ENCODE measurements around the gene NTNG2.
"Not testable (repeated sequence)": the region's sequence is repeated elsewhere in the genome, so short reads cannot be mapped to it uniquely, and the experiment has no call there.

NTNG2 gene

DNA sequence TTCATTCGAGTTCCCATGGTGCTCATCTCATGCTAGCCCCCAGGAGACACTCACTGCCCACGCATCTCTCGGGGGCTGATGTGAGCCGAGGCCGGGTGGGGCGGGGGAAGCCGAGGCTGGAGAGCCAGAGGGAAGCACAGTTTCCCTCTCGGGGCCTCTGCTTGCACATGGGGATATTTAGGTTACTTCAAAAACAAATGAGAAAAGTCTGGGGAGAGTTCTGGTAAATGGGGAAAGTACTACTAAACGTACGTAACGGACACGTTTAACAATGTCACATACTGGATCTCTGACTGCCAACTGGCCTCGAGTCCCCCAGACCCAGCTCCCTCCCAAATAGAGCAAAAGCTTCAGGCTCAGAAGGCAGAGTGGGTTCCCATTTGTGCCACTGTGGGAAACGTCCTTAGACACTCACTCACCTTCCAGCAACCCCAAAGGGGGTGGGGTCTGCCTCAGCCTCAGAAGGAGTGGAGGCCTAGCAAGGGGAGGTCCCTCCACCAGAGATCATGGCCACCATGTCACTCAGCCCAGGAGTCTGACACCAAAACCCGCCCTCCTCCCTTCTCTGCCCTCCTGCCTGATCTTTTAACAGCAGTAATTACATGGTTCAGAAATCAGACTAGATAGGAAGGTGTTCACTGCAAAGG, 33.8 kb upstream of the NTNG2 start:
- Histone ChIP-seq H3K9ac (ENCODE audit: low read depth in 1 of 2, low read length in 2 of 2) (no peak overlapping the region), H3K27me3 (ENCODE audit: control insufficient read depth in 1 of 2, insufficient read depth in 2 of 2, low read length in 2 of 2) (peaks cover 38 to 39% of the 10 kb centered on the region in 2 donors)

DNA sequence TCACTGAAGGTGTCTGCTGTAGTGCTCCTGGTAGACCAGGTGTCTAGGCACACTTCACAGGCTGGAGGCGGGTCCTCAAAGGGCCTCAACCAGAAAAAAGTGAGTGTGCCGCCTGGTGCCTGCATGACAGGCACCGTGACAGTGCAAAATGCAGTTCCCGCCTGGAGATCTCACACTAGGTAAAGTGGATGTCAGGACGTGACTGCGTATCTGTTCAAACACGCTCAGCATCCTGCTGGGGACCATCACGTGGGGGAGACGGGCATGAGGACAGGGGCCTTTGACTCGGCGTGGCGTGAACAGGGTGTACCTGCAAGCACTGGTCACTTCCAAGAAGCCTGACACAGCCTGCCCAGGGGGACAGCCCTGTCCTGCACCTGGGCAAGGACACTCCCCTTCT, 32.3 kb upstream of the NTNG2 start:
- Histone ChIP-seq H3K9me3 (ENCODE audit: control insufficient read depth in 1 of 2, low read length in 2 of 2) (no peaks in the 10 kb centered on the region), H3K9ac (ENCODE audit: low read depth in 1 of 2, low read length in 2 of 2) (no peak overlapping the region), H3K36me3 (ENCODE audit: control insufficient read depth in 1 of 2, insufficient read depth in 2 of 2, low read length in 2 of 2) (no peaks in the 10 kb centered on the region), H3K27ac (ENCODE audit: low read depth, low read length) (no peak overlapping the region), H3K4me3 (ENCODE audit: low read depth in 1 of 2, low read length in 2 of 2) (no peak overlapping the region), H3K27me3 (ENCODE audit: control insufficient read depth in 1 of 2, insufficient read depth in 2 of 2, low read length in 2 of 2) (peaks cover 32 to 39% of the 10 kb centered on the region in 2 donors), H3K4me1 (ENCODE audit: control insufficient read depth in 1 of 2, insufficient read depth in 2 of 2, low read length in 2 of 2) (no peaks in the 10 kb centered on the region)

More for the DNA sequence above, 33.8 kb upstream of the NTNG2 start:
- Histone ChIP-seq H3K4me1 (ENCODE audit: control insufficient read depth in 1 of 2, insufficient read depth in 2 of 2, low read length in 2 of 2) (no peaks in the 10 kb centered on the region), H3K36me3 (ENCODE audit: control insufficient read depth in 1 of 2, insufficient read depth in 2 of 2, low read length in 2 of 2) (no peaks in the 10 kb centered on the region), H3K4me3 (ENCODE audit: low read depth in 1 of 2, low read length in 2 of 2) (no peak overlapping the region), H3K9me3 (ENCODE audit: control insufficient read depth in 1 of 2, low read length in 2 of 2) (no peaks in the 10 kb centered on the region), H3K27ac (ENCODE audit: low read depth, low read length) (no peak overlapping the region)

DNA sequence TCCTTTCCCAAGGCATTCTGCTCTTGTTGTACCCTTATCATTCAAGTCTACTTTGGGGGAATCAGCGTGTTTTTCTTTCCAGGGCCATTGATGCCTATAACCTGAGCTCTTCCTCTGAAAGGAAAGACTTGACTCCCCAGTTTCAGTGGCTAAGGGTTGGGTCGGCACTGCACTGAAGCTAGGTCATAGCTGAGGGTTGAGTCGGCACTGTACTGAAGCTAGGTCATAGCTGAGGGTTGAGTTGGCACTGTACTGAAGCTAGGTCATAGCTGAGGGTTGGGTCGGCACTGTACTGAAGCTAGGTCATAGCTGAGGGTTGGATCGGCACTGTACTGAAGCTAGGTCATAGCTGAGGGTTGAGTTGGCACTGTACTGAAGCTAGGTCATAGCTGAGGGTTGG, 27.8 kb upstream of the NTNG2 start:
- H3K9ac ChIP-seq (ENCODE audit: low read depth in 1 of 2, low read length in 2 of 2); H3K4me3 ChIP-seq (ENCODE audit: low read depth in 1 of 2, low read length in 2 of 2); H3K36me3 ChIP-seq (ENCODE audit: control insufficient read depth in 1 of 2, insufficient read depth in 2 of 2, low read length in 2 of 2); H3K27ac ChIP-seq (ENCODE audit: low read depth, low read length); H3K9me3 ChIP-seq (ENCODE audit: control insufficient read depth in 1 of 2, low read length in 2 of 2); H3K4me1 ChIP-seq (ENCODE audit: control insufficient read depth in 1 of 2, insufficient read depth in 2 of 2, low read length in 2 of 2): not testable (repeated sequence)
- H3K27me3 ChIP-seq (ENCODE audit: control insufficient read depth in 1 of 2, insufficient read depth in 2 of 2, low read length in 2 of 2): peaks cover 18 to 23% of the 10 kb centered on the region in 2 donors

DNA sequence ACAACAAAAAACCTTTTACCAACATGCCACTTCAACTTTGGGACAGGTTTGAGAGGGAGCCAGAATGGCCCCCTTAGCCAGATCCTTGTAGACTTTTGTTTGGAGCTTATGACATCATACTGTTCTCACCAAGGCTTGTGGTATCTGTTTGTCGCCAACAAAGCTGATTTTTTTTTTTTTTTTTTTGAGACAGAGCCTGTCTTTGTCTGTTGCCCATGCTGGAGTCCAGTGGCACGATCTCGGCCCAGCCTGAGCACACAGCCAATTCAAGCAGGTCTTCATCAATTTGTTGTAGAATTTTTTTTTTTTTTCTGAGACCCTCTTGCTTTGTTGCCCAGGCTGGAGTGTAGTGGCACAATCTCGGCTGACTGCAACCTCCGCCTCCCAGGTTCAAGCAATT, 26.4 kb upstream of the NTNG2 start:
- H3K4me1 ChIP-seq (ENCODE audit: control insufficient read depth in 1 of 2, insufficient read depth in 2 of 2, low read length in 2 of 2): no peaks in the 10 kb centered on the region
- H3K9ac ChIP-seq (ENCODE audit: low read depth in 1 of 2, low read length in 2 of 2): no peak overlapping the region
- no peaks in the 10 kb centered on the region for H3K9me3 ChIP-seq (ENCODE audit: control insufficient read depth in 1 of 2, low read length in 2 of 2)
- H3K27ac ChIP-seq (ENCODE audit: low read depth, low read length): no peak overlapping the region
- H3K27me3 ChIP-seq (ENCODE audit: control insufficient read depth in 1 of 2, insufficient read depth in 2 of 2, low read length in 2 of 2): peaks cover 23% of the 10 kb centered on the region in 2 donors
- no peak overlapping the region for H3K4me3 ChIP-seq (ENCODE audit: low read depth in 1 of 2, low read length in 2 of 2)
- no peaks in the 10 kb centered on the region for H3K36me3 ChIP-seq (ENCODE audit: control insufficient read depth in 1 of 2, insufficient read depth in 2 of 2, low read length in 2 of 2)

DNA sequence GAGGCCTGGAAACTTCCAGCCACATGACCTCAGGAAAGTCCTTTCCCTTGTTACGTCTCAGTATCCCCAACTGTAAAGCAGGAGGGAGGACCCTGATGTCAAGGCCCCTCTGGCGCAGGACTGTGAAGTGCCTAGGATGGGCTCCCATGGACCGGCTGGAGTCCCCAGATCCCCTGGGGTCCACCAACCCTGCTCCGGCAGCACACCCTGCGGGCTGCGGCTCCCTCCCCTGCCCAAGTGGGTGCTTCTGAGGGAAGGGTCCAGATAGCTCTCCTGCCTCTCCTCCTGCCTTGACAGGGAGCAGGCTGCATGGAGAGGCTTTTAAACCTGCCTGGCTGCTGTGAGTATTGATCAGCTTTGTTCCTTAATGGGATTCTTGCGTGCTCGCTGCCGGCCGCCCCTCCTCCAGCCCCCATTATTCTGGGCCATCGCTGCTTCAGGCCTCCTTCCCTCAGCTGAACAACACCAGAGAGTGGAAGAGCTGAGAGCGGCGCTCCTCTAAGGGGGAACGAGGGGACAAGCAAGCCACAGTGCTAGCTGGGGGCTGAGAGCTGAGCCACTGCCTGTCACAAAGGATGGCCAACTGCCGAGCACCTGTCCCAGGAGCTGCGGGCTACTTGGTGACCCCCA, 25.6 kb upstream of the NTNG2 start:
- Histone ChIP-seq H3K27me3 (ENCODE audit: control insufficient read depth in 1 of 2, insufficient read depth in 2 of 2, low read length in 2 of 2) (peaks cover 22 to 23% of the 10 kb centered on the region in 2 donors), H3K4me1 (ENCODE audit: control insufficient read depth in 1 of 2, insufficient read depth in 2 of 2, low read length in 2 of 2) (no peaks in the 10 kb centered on the region), H3K4me3 (ENCODE audit: low read depth in 1 of 2, low read length in 2 of 2) (no peak overlapping the region), H3K27ac (ENCODE audit: low read depth, low read length) (no peak overlapping the region), H3K9me3 (ENCODE audit: control insufficient read depth in 1 of 2, low read length in 2 of 2) (no peaks in the 10 kb centered on the region), H3K9ac (ENCODE audit: low read depth in 1 of 2, low read length in 2 of 2) (no peak overlapping the region), H3K36me3 (ENCODE audit: control insufficient read depth in 1 of 2, insufficient read depth in 2 of 2, low read length in 2 of 2) (no peaks in the 10 kb centered on the region)

DNA sequence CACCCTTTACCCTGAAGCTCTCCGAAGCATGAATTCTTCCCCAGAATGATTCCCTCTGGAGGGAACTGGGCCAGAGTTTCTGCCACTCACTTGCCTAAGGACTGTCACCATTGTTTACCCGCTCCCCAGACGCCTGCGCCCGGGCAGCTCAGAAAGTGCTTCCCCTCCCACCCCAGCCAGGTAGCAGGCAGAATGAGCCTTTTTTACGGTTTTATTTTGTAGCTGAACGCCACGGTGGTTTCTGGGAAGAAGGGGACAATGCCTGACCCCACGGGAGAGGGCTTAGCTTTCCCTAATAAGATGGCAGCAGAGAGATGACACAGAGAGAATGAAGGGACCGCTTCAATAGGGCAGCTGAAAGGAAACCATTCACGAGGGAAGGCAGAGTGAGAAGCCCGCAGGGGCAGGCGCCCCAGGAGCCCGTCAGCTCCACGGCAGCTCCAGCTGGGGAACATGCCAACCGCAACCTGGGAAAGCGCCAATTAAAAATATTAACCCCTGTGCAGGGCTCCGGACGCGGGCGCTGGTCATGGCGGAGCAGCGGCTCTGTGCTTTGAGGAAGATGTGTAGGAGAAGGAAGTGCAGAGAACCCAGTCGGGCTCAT, 20.4 kb upstream of the NTNG2 start:
- Histone ChIP-seq H3K27ac (ENCODE audit: low read depth, low read length) (no peak overlapping the region), H3K27me3 (ENCODE audit: control insufficient read depth in 1 of 2, insufficient read depth in 2 of 2, low read length in 2 of 2) (peaks cover 28 to 44% of the 10 kb centered on the region in 2 donors), H3K4me3 (ENCODE audit: low read depth in 1 of 2, low read length in 2 of 2) (no peak overlapping the region), H3K36me3 (ENCODE audit: control insufficient read depth in 1 of 2, insufficient read depth in 2 of 2, low read length in 2 of 2) (no peaks in the 10 kb centered on the region), H3K4me1 (ENCODE audit: control insufficient read depth in 1 of 2, insufficient read depth in 2 of 2, low read length in 2 of 2) (no peaks in the 10 kb centered on the region), H3K9ac (ENCODE audit: low read depth in 1 of 2, low read length in 2 of 2) (no peak overlapping the region), H3K9me3 (ENCODE audit: control insufficient read depth in 1 of 2, low read length in 2 of 2) (no peaks in the 10 kb centered on the region)

DNA sequence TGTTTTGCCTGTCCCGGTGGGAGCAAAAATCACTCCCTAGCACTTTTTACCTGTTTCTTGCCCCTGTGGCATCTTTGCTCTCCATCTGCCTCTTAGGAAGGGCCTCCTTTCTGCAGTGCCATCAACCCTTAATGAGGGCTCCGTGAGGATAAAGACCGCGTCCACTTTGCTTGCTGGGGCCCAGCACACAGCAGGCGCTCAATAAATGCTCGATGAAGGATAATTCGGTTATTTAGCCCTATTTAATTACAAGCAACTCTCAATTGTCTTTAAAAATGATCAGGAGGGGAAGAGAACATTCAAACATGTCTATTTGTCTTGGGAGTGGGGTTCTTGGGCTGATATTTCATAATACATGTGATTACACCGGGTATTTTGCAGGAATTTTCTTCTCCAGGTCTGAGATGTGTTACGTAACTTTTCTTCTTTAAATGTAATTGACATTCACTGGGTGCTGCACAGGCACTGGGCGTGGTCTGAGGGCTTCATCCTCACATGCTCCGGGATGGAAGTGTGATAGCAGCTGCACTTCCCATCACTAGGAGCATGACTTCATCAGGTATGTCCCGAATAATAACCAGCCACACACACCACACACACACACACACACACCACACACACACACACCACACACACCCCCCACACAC, 19.8 kb upstream of the NTNG2 start:
- H3K27ac ChIP-seq (ENCODE audit: low read depth, low read length): no peak overlapping the region

DNA sequence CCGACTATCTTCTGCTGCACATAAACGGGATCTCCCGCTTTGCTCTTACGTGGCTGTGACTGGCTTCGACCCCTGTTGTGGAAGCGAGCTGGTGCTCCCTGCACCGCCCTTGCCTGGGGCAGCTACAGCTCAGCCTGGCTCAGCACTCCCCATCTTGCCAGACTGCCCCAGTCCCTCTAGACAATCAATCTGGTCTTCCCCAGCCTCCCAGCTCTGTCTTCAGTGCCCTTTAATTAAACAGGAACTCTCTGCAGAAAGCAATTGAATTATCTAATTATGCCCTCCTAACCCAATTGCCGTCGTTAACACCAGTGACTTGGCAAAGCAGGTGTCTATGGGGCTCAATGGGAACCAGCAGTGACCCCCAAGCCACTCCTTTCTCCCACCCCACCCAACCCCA, 18.9 kb upstream of the NTNG2 start:
- no peak overlapping the region for H3K4me3 ChIP-seq (ENCODE audit: low read depth in 1 of 2, low read length in 2 of 2)
- no peak overlapping the region for H3K27ac ChIP-seq (ENCODE audit: low read depth, low read length)
- H3K27me3 ChIP-seq (ENCODE audit: control insufficient read depth in 1 of 2, insufficient read depth in 2 of 2, low read length in 2 of 2): peaks cover 28 to 35% of the 10 kb centered on the region in 2 donors
- H3K9me3 ChIP-seq (ENCODE audit: control insufficient read depth in 1 of 2, low read length in 2 of 2): no peaks in the 10 kb centered on the region
- no peak overlapping the region for H3K9ac ChIP-seq (ENCODE audit: low read depth in 1 of 2, low read length in 2 of 2)
- no peaks in the 10 kb centered on the region for H3K36me3 ChIP-seq (ENCODE audit: control insufficient read depth in 1 of 2, insufficient read depth in 2 of 2, low read length in 2 of 2)
- H3K4me1 ChIP-seq (ENCODE audit: control insufficient read depth in 1 of 2, insufficient read depth in 2 of 2, low read length in 2 of 2): no peaks in the 10 kb centered on the region

More for the DNA sequence above, 19.8 kb upstream of the NTNG2 start:
- H3K9me3 ChIP-seq (ENCODE audit: control insufficient read depth in 1 of 2, low read length in 2 of 2): no peaks in the 10 kb centered on the region
- peaks cover 28 to 39% of the 10 kb centered on the region in 2 donors for H3K27me3 ChIP-seq (ENCODE audit: control insufficient read depth in 1 of 2, insufficient read depth in 2 of 2, low read length in 2 of 2)
- no peak overlapping the region for H3K4me3 ChIP-seq (ENCODE audit: low read depth in 1 of 2, low read length in 2 of 2)
- no peaks in the 10 kb centered on the region for H3K4me1 ChIP-seq (ENCODE audit: control insufficient read depth in 1 of 2, insufficient read depth in 2 of 2, low read length in 2 of 2)
- H3K36me3 ChIP-seq (ENCODE audit: control insufficient read depth in 1 of 2, insufficient read depth in 2 of 2, low read length in 2 of 2): no peaks in the 10 kb centered on the region
- no peak overlapping the region for H3K9ac ChIP-seq (ENCODE audit: low read depth in 1 of 2, low read length in 2 of 2)

DNA sequence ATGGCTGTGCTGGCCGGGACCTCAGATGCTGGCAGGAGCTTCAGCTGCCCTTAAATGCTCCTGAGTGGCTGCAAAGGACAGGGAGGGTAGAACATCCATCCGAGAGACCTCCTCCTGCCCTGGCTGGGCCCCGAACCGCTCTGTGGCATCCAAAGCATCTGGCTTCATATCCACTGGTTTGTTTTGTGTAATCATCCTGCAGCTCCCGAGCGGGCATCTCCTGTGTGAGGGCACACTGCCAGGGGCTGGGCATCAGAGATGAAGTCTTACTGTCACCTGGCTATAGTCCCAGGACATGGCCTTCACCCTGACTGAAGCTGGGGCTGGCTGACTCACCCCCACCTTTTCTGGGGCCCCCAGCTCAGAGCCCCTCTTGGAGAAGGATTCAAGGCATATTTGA, 18.5 kb upstream of the NTNG2 start:
- Histone ChIP-seq H3K27me3 (ENCODE audit: control insufficient read depth in 1 of 2, insufficient read depth in 2 of 2, low read length in 2 of 2) (peaks cover 29 to 35% of the 10 kb centered on the region in 2 donors), H3K9me3 (ENCODE audit: control insufficient read depth in 1 of 2, low read length in 2 of 2) (no peaks in the 10 kb centered on the region)

DNA sequence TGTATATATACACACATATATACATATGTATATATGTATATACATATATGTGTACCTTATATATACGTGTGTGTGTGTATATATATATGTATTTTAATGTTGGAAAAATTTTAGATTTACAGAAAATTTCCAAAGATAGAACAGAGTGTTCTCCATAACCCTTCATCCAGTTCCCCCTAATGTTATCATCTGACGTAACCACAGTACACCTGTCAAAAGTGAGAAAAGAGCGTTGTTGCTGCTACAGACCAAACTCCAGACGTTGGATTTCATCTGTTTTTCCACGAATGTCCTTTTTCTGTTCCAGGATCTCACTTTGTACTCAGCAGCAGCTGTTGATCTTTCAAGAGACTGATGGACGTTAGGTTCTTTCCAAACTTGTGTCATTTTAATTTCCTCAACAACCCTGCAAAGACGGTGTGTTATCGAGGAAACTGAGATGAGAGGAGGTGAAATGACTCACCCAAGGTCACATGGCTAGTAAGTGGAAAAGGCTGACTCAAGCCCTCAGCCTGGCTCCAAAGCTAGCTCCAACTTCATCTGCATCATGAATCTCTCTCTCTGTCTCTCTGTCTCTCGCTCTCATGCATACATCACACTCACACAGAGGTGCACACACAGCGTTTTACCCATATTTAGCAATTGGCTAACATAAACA, 17.0 kb upstream of the NTNG2 start:
- Histone ChIP-seq H3K9me3 (ENCODE audit: control insufficient read depth in 1 of 2, low read length in 2 of 2) (no peaks in the 10 kb centered on the region), H3K4me3 (ENCODE audit: low read depth in 1 of 2, low read length in 2 of 2) (no peak overlapping the region), H3K36me3 (ENCODE audit: control insufficient read depth in 1 of 2, insufficient read depth in 2 of 2, low read length in 2 of 2) (no peaks in the 10 kb centered on the region), H3K4me1 (ENCODE audit: control insufficient read depth in 1 of 2, insufficient read depth in 2 of 2, low read length in 2 of 2) (no peaks in the 10 kb centered on the region), H3K27ac (ENCODE audit: low read depth, low read length) (no peak overlapping the region), H3K9ac (ENCODE audit: low read depth in 1 of 2, low read length in 2 of 2) (no peak overlapping the region), H3K27me3 (ENCODE audit: control insufficient read depth in 1 of 2, insufficient read depth in 2 of 2, low read length in 2 of 2) (peaks cover 32 to 38% of the 10 kb centered on the region in 2 donors)

More for the DNA sequence above, 18.5 kb upstream of the NTNG2 start:
- Histone ChIP-seq H3K4me1 (ENCODE audit: control insufficient read depth in 1 of 2, insufficient read depth in 2 of 2, low read length in 2 of 2) (no peaks in the 10 kb centered on the region), H3K9ac (ENCODE audit: low read depth in 1 of 2, low read length in 2 of 2) (no peak overlapping the region), H3K27ac (ENCODE audit: low read depth, low read length) (no peak overlapping the region), H3K36me3 (ENCODE audit: control insufficient read depth in 1 of 2, insufficient read depth in 2 of 2, low read length in 2 of 2) (no peaks in the 10 kb centered on the region), H3K4me3 (ENCODE audit: low read depth in 1 of 2, low read length in 2 of 2) (no peak overlapping the region)
